Fibroblast of lung (primary cell): ENCODE measurements around the gene GRID1. TPM values are rescaled to one million over a fixed set of nuclear protein-coding genes. Genes with fewer than 3 reads are reported as not detected.

Experiments used
- DNase-seq, 2 donors: peaks; one replicate each; pipeline versions ENCODE4 v3.0.0 to v3.0.0-alpha.2; 2010; ENCODE audit warnings: low read depth in 2 of 2
- H2AFZ ChIP-seq: 2 replicates; pipeline ENCODE4 v1.5.1; 2012; ENCODE audit warnings: low read length, control low read depth, inconsistent platforms
- H3K27ac ChIP-seq: 2 replicates; pipeline ENCODE4 v1.5.1; 2011; ENCODE audit warnings: low read length, control low read depth; ENCODE audit not compliant: insufficient read depth
- H3K27me3 ChIP-seq: 2 replicates; pipeline ENCODE4 v1.5.1; 2011; ENCODE audit warnings: mild to moderate bottlenecking, low read length; ENCODE audit not compliant: control insufficient read depth, insufficient read depth
- H3K36me3 ChIP-seq: 2 replicates; pipeline ENCODE4 v1.5.1; 2011; ENCODE audit warnings: low read length; ENCODE audit not compliant: control insufficient read depth, insufficient read depth
- H3K4me1 ChIP-seq: 2 replicates; pipeline ENCODE4 v1.5.1; 2011; ENCODE audit warnings: low read length; ENCODE audit not compliant: control insufficient read depth, insufficient read depth; ENCODE audit errors: extremely low read depth
- H3K4me2 ChIP-seq: 2 replicates; pipeline ENCODE4 v1.5.1; 2011; ENCODE audit warnings: low read length, control low read depth; ENCODE audit not compliant: insufficient read depth; ENCODE audit errors: extremely low read depth
- H3K4me3 ChIP-seq, 4 experiments: fragments of 200-600 bp in 1 of 4; sonication (generic) in 1 of 4; replicated peaks in 1 of 4; 2 replicates each; pipeline ENCODE4 v1.5.1; 2011 to 2016; ENCODE audit warnings: low read length in 4 of 4, low read depth in 3 of 4, mild to moderate bottlenecking in 3 of 4, control low read depth in 2 of 4, inconsistent platforms in 1 of 4, mixed read lengths in 1 of 4; ENCODE audit not compliant: insufficient read depth in 1 of 4; ENCODE audit errors: control extremely low read depth in 1 of 4
- H3K79me2 ChIP-seq: 2 replicates; pipeline ENCODE4 v1.5.1; 2012; ENCODE audit warnings: mild to moderate bottlenecking, low read length, inconsistent platforms; ENCODE audit not compliant: control insufficient read depth, insufficient read depth
- H3K9ac ChIP-seq: 2 replicates; pipeline ENCODE4 v1.5.1; 2011; ENCODE audit warnings: mild to moderate bottlenecking, low read length, control low read depth; ENCODE audit not compliant: insufficient read depth
- H3K9me3 ChIP-seq: 2 replicates; pipeline ENCODE4 v1.5.1; 2012; ENCODE audit warnings: low read depth, low read length; ENCODE audit not compliant: control insufficient read depth, insufficient read depth
- H4K20me1 ChIP-seq: 2 replicates; pipeline ENCODE4 v1.5.1; 2011; ENCODE audit warnings: low read length; ENCODE audit not compliant: control insufficient read depth, insufficient read depth; ENCODE audit errors: extremely low read depth
- EZH2 ChIP-seq: IDR thresholded peaks from 2 replicates; pipeline ENCODE4 v1.5.1; 2012; ENCODE audit warnings: low read length, control low read depth, mild to moderate bottlenecking; ENCODE audit errors: missing control alignments
- polyA plus RNA-seq, 2 donors: library from polyadenylated mRNA; depleted of rRNA in 1 of 2; stranded (reverse) in 1 of 2; unstranded in 1 of 2; fragments of >200 nt; gene quantifications; 2 replicates each; pipeline ENCODE4 v1.2.1, GENCODE V29; 2011 to 2012; ENCODE audit warnings: missing spikeins in 1 of 2
- total RNA-seq: library from RNA; depleted of rRNA; stranded (reverse); fragments of >200 nt; gene quantifications from 2 replicates; pipeline ENCODE4 v1.2.1, GENCODE V29; 2014
- TF ChIP-seq, protein P1 (sequence below), 2 donors: IDR thresholded peaks in 1 of 2; conservative IDR thresholded peaks in 1 of 2; 1 replicate in 1 of 2; 2 replicates in 1 of 2; pipeline ENCODE4 v1.5.1; 2011 to 2012; ENCODE audit warnings: low read length in 2 of 2, control low read depth in 1 of 2, inconsistent platforms in 1 of 2, low read depth in 1 of 2, mild to moderate bottlenecking in 1 of 2

The GRID1 gene
- total and polyA plus RNA-seq, 2 donors (not counting 1 experiment from before 2014, with no cell fraction given) = 0.03 to 0.33 TPM

DNA sequence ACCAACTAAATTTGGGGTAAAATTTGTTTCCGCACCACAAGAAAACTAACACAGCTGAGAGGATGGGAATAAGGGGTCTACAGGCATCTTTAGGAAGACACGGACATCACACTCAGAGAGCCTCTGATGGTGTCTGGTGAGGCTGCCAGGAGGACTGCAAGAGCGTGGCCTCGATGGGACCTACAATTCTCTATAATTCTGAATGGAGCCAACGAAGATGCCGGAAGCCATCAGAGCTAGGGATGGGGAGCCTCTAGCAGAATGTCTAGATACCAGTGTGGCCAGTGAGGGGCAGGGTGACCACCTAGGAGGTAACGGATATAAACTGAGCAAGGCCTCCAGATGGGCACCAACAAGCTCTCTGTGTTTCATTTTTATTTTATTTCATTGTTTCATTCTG, 7.5 kb downstream of the GRID1 start:
- Histone ChIP-seq H3K4me3 (no peak overlapping the region), H3K9ac (no peak overlapping the region), H3K36me3 (no peaks in the 10 kb centered on the region), H2AFZ (no peak overlapping the region), H3K4me2 (no peak overlapping the region), H3K27me3 (peaks cover 9% of the 10 kb centered on the region), H3K27ac (no peak overlapping the region), H3K79me2 (no peaks in the 10 kb centered on the region), H3K4me1 (no peaks in the 10 kb centered on the region), H3K9me3 (no peaks in the 10 kb centered on the region), H4K20me1 (no peaks in the 10 kb centered on the region)
- DNase-seq = no peak
- no peak for TF ChIP-seq EZH2
- TF ChIP-seq, protein P1, sequence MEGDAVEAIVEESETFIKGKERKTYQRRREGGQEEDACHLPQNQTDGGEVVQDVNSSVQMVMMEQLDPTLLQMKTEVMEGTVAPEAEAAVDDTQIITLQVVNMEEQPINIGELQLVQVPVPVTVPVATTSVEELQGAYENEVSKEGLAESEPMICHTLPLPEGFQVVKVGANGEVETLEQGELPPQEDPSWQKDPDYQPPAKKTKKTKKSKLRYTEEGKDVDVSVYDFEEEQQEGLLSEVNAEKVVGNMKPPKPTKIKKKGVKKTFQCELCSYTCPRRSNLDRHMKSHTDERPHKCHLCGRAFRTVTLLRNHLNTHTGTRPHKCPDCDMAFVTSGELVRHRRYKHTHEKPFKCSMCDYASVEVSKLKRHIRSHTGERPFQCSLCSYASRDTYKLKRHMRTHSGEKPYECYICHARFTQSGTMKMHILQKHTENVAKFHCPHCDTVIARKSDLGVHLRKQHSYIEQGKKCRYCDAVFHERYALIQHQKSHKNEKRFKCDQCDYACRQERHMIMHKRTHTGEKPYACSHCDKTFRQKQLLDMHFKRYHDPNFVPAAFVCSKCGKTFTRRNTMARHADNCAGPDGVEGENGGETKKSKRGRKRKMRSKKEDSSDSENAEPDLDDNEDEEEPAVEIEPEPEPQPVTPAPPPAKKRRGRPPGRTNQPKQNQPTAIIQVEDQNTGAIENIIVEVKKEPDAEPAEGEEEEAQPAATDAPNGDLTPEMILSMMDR (conservative IDR thresholded peaks at IDR 0.05 in 1 of 2, IDR thresholded peaks at IDR 0.05 in 1 of 2; ENCODE audit: low read depth in 1 of 2, low read length in 2 of 2) = no peak

DNA sequence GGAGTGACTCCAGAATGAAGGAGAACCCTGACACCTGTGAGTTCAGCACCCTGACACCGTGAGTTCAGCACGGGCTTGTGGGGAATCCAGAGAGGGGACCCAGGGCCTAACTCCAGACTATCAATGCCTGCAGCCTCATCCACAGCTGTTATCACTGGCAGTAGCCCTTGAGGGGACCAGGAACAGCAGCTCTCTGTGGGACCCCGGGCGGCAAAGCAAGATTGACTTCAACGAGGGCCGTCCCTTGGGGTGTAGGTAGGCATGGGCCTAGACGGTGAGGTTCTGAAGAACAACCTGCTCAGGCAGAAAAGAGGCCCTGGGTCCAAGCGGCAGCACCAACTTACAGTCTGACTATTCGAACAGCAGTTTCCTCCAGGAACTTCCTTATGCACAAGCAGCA, 8.9 kb downstream of the GRID1 start:
- no peak overlapping the region for H3K4me2 ChIP-seq

DNA sequence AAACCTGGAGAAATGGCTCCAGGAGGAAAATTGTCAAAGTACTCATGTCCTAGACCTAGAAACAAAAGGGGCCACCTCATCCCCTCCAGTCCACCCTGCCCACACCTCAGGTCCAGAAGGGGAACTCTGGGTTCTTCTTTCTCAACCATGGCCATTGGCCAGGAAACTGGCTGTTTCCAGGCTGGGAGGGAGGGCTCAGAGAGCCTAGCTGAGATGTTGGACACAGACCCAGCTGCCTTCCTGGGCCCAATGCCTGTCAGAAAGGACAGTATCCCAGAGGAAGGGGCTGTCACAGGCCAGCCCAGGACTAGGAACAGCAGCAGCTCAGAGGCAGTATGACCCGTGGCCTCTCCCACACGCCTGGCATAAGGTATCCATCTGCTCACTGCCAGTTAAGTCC, 9.6 kb downstream of the GRID1 start:
- H3K79me2 ChIP-seq = no peaks in the 10 kb centered on the region
- H3K36me3 ChIP-seq = no peaks in the 10 kb centered on the region
- H2AFZ ChIP-seq = no peak overlapping the region
- H3K4me1 ChIP-seq = no peaks in the 10 kb centered on the region
- H3K9me3 ChIP-seq = no peaks in the 10 kb centered on the region
- no peak for DNase-seq
- H3K27me3 ChIP-seq = peaks cover 3% of the 10 kb centered on the region
- H3K27ac ChIP-seq = no peak overlapping the region
- H4K20me1 ChIP-seq = no peaks in the 10 kb centered on the region
- no peak overlapping the region for H3K4me2 ChIP-seq
- H3K4me3 ChIP-seq = no peak overlapping the region
- TF ChIP-seq, protein P1 (conservative IDR thresholded peaks at IDR 0.05 in 1 of 2, IDR thresholded peaks at IDR 0.05 in 1 of 2; ENCODE audit: low read depth in 1 of 2, low read length in 2 of 2) = no peak
- no peak for TF ChIP-seq EZH2
- no peak overlapping the region for H3K9ac ChIP-seq

More for the DNA sequence above, 8.9 kb downstream of the GRID1 start:
- H3K4me1 ChIP-seq = no peaks in the 10 kb centered on the region
- no peak overlapping the region for H3K27ac ChIP-seq
- H3K27me3 ChIP-seq = peaks cover 3% of the 10 kb centered on the region
- no peak for DNase-seq
- no peak for TF ChIP-seq EZH2
- TF ChIP-seq, protein P1 (conservative IDR thresholded peaks at IDR 0.05 in 1 of 2, IDR thresholded peaks at IDR 0.05 in 1 of 2; ENCODE audit: low read depth in 1 of 2, low read length in 2 of 2) = no peak
- no peaks in the 10 kb centered on the region for H3K9me3 ChIP-seq
- no peaks in the 10 kb centered on the region for H3K79me2 ChIP-seq
- H3K9ac ChIP-seq = no peak overlapping the region
- no peak overlapping the region for H2AFZ ChIP-seq
- H4K20me1 ChIP-seq = no peaks in the 10 kb centered on the region
- no peaks in the 10 kb centered on the region for H3K36me3 ChIP-seq
- H3K4me3 ChIP-seq = no peak overlapping the region
